Mucosa of descending colon (tissue), 3 donors: Measurements from ENCODE around the gene PRKRIP1. TPM values are rescaled to one million over a fixed set of nuclear protein-coding genes. Genes with fewer than 3 reads are reported as not detected.
"Not testable (repeated sequence)": the region's sequence is repeated elsewhere in the genome, so short reads cannot be mapped to it uniquely, and the experiment has no call there.

Experiments used
- ATAC-seq: fragments of 200-7000 bp; cut with Tn5 transposase; one replicate; pipeline ENCODE4 v1.9.1; 2020; ENCODE audit warnings: mild to moderate bottlenecking, moderate library complexity
- DNase-seq, 3 donors: peaks; one replicate each; pipeline ENCODE4 v3.0.0-alpha.2; 2020
- H3K36me3 ChIP-seq: fragments of 200-600 bp; one replicate; pipeline ENCODE4 v1.8.0; 2021; ENCODE audit warnings: low read depth, mild to moderate bottlenecking
- H3K4me1 ChIP-seq: fragments of 200-600 bp; one replicate; pipeline ENCODE4 v1.8.0; 2021; ENCODE audit warnings: low read depth, mild to moderate bottlenecking
- H3K4me3 ChIP-seq: fragments of 200-600 bp; one replicate; pipeline ENCODE4 v1.8.0; 2021; ENCODE audit warnings: mild to moderate bottlenecking
- H3K9me3 ChIP-seq: fragments of 200-600 bp; one replicate; pipeline ENCODE4 v1.8.0; 2021; ENCODE audit warnings: mild to moderate bottlenecking
- CTCF ChIP-seq: fragments of 200-600 bp; IDR thresholded peaks from one replicate; pipeline ENCODE4 v1.8.0; 2022; ENCODE audit warnings: antibody characterized with exemption, mild to moderate bottlenecking
- intact Hi-C, 2 donors: fragments of 100-400 bp; cut with DNase I in 1 of 2; cut with micrococcal nuclease in 1 of 2; formaldehyde crosslinking; loops; one replicate each; pipeline versions ENCODE4 v1.11.0 to v1.11.1; 2022; cut with DNase I, micrococcal nuclease
- total RNA-seq, 3 donors: library from RNA; stranded (reverse); fragmentation: NEBNext Ultra II Directional in 2 of 3; extraction: Animal tissue kit (Norgen Biotek cat#: 25700) in 2 of 3; gene quantifications; one replicate each; pipeline versions ENCODE4 v1.2.1 to v1.2.4, GENCODE V29; 2021 to 2023
- donor health status: DM: no; HTN: no; CAD: no; lungs with moderate emphysema.
- donor health status: DM: no; HTN: no; CAD: no.
- donor health status: DM: no; HTN: yes; CAD: no.

PRKRIP1 gene
- total RNA-seq, 3 donors from 2014 or later = 15.1 to 24.1 (median 18.6) TPM

GRCh38 chr7:102376964-102377466, 19.1 kb upstream of the PRKRIP1 start:
- peaks cover 8% of the 10 kb centered on the region for H3K36me3 ChIP-seq
- no peak for DNase-seq
- intact Hi-C loops = no loop called here
- ATAC-seq = no peak
- no peak for TF ChIP-seq CTCF
- no peak overlapping the region for H3K4me3 ChIP-seq
- no peaks in the 10 kb centered on the region for H3K9me3 ChIP-seq
- H3K4me1 ChIP-seq = no peaks in the 10 kb centered on the region

- intact Hi-C loops = not testable (repeated sequence)
These were observed 15.3 kb upstream of the PRKRIP1 start for GRCh38 chr7:102380837-102381236.

GRCh38 chr7:102381696-102382425, 14.3 kb upstream of the PRKRIP1 start:
- DNase-seq, intact Hi-C loops, H3K4me1 ChIP-seq, H3K9me3 ChIP-seq, H3K4me3 ChIP-seq, ATAC-seq, H3K36me3 ChIP-seq: not testable (repeated sequence)

More at GRCh38 chr7:102380837-102381236, 15.3 kb upstream of the PRKRIP1 start:
- not testable (repeated sequence) for H3K9me3 ChIP-seq, ATAC-seq, H3K4me3 ChIP-seq, H3K36me3 ChIP-seq, H3K4me1 ChIP-seq, DNase-seq

GRCh38 chr7:102387064-102387463, 9.1 kb upstream of the PRKRIP1 start:
- intact Hi-C loops = loop anchor here in 1 of 2 donors (5.0 kb wide), 1 partner anchor 105 kb away; no protein-coding TSS in a partner anchor
- DNase-seq = no peak

GRCh38 chr7:102389810-102390209, 6.4 kb upstream of the PRKRIP1 start:
- intact Hi-C loops = loop anchor here (5.0 to 10.0 kb wide), 2 partner anchors 105 to 108 kb away; partner anchors contain the start of gene SH2B2 (in 1 of the 2)
- TF ChIP-seq CTCF = no peak
- H3K4me1 ChIP-seq = no peaks in the 10 kb centered on the region
- H3K4me3 ChIP-seq = no peak overlapping the region
- H3K9me3 ChIP-seq = no peaks in the 10 kb centered on the region
- H3K36me3 ChIP-seq = no peaks in the 10 kb centered on the region
- no peak for DNase-seq
- no peak for ATAC-seq

More at GRCh38 chr7:102387064-102387463, 9.1 kb upstream of the PRKRIP1 start:
- Histone ChIP-seq H3K4me1 (no peaks in the 10 kb centered on the region), H3K4me3 (no peak overlapping the region), H3K36me3 (no peaks in the 10 kb centered on the region), H3K9me3 (no peaks in the 10 kb centered on the region)
- no peak for ATAC-seq
- TF ChIP-seq CTCF = no peak

- no peak overlapping the region for H3K4me3 ChIP-seq
- TF ChIP-seq CTCF = peak; percentile 85
- ATAC-seq (peak; percentile 96), DNase-seq (peak; percentile 78 to 92 (median 89))
- no peaks in the 10 kb centered on the region for H3K9me3 ChIP-seq
- H3K36me3 ChIP-seq = no peaks in the 10 kb centered on the region
- H3K4me1 ChIP-seq = peaks cover 6% of the 10 kb centered on the region
- intact Hi-C loops = loop anchor here in 1 of 2 donors (10.0 kb wide), 1 partner anchor 106 kb away; the partner anchor contains the start of gene SH2B2
These were observed 5.3 kb upstream of the PRKRIP1 start for GRCh38 chr7:102390697-102391484.
